ENCODE results near the gene CENPX.

CENPX gene

GRCh38 chr17:82009413-82009812, 13.3 kb downstream of the CENPX start:
- no peak for DNase-seq

GRCh38 chr17:82008941-82009405, 13.7 kb downstream of the CENPX start:
- no peak for DNase-seq

- no peak for DNase-seq
These were observed 14.3 kb downstream of the CENPX start for GRCh38 chr17:82008258-82008940.

GRCh38 chr17:82007495-82008257, 15.0 kb downstream of the CENPX start:
- no peak for DNase-seq

GRCh38 chr17:82007228-82007494, 15.5 kb downstream of the CENPX start:
- no peak for DNase-seq

GRCh38 chr17:82006468-82007227, 16.0 kb downstream of the CENPX start:
- no peak for DNase-seq

GRCh38 chr17:82005701-82006348, 16.9 kb downstream of the CENPX start:
- DNase-seq = no peak

- no peak for DNase-seq
These were observed 17.9 kb downstream of the CENPX start for GRCh38 chr17:82004517-82005455.

- DNase-seq = no peak
These were observed 19.0 kb downstream of the CENPX start for GRCh38 chr17:82003411-82004381.

GRCh38 chr17:82001571-82002056, 21.1 kb downstream of the CENPX start:
- DNase-seq = no peak

GRCh38 chr17:82000803-82001570, 21.7 kb downstream of the CENPX start:
- DNase-seq = no peak

GRCh38 chr17:81999976-82000802, 22.5 kb downstream of the CENPX start:
- no peak for DNase-seq

GRCh38 chr17:81999587-81999975, 23.1 kb downstream of the CENPX start:
- DNase-seq = no peak

GRCh38 chr17:81998691-81999438, 23.8 kb downstream of the CENPX start:
- DNase-seq = no peak

GRCh38 chr17:81998212-81998611, 24.5 kb downstream of the CENPX start:
- DNase-seq = no peak

GRCh38 chr17:81996757-81997441, 25.8 kb downstream of the CENPX start:
- no peak for DNase-seq

- DNase-seq = no peak
These were observed 26.4 kb downstream of the CENPX start for GRCh38 chr17:81996232-81996756.

All from CD4-positive, alpha-beta T cell treated with Interleukin-6 for 4 hours (primary cell).